Activated CD4-positive, alpha-beta T cell treated with anti-CD3 and anti-CD28 coated beads, Interleukin-2, amount 50 U/mL, for 1 hour (primary cell): ENCODE results near the gene KCNJ18.
"Not testable (repeated sequence)": the region's sequence is repeated elsewhere in the genome, so short reads cannot be mapped to it uniquely, and the experiment has no call there.

ENCODE experiments used
- DNase-seq: peaks from one replicate; pipeline ENCODE4 v3.0.0-alpha.2; 2020

The KCNJ18 gene

DNA sequence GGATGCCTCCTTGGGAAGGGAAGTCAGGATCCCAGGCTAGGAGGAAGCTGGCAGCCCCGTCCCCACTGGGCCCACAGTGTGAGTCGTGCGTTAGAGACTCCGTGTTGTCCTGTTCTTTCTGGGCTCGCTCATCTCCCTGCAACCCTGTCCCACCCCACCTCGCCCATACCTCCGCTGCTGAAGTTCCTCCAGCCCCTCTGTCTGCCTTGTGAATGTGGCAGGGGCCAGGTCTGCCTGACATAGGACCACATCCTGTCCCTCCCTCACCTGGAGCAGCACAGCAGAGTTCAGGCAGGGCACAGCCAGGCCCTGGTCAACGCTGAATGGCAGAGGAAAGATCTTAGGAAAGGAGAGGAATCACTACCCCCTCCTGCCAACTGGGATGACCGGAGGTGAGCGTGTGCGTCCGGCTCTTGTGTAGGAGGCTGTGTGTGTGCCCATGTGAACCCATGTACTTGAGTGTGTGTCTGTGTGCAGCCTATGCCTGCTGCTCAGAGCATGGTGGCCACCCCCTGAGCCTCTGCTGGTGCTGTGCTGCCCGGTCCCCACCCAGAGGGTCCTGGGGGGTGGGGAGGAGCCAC is 12.8 kb downstream of the KCNJ18 start:
- no peak for DNase-seq

DNA sequence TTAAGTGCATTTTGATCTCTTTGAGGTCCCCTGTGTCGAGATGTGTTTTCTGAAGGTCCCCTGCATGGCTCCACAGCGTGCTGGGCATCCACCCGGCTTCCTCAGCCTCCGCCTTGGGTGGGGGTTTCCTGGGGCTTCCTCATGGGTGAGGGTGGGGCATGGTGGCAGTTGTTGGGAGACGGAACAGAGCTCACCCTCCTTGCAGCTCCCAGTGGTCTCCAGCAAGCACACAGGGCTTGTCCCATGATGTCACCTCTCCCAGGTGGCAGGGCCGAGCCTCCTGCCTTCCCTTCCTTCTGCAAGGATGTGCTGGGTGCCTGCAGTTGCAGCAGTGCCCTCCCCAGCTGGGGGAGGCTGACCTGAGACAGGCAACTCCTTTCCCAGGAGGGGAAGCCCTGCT is 13.4 kb downstream of the KCNJ18 start:
- DNase-seq = not testable (repeated sequence)

DNA sequence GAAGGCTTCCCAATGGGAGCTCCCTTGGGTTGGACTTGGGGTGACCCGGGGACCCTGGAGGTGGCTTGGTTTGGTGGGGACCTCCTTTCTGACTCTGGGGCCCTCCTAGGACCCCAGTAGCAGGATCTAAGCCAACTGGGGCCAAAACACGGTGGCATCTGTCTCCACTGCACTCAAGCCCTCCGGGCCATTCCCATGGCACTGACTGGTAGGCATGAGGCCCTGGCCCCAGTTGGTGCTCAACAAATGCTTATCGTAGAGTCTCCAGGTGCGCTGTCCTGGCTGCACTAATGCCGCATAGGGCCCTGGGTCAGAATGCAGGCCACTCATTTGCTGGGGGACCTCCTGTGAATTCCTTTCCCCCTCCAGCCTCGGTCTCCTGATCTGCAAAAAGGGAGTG is 14.2 kb downstream of the KCNJ18 start:
- DNase-seq = not testable (repeated sequence)

DNA sequence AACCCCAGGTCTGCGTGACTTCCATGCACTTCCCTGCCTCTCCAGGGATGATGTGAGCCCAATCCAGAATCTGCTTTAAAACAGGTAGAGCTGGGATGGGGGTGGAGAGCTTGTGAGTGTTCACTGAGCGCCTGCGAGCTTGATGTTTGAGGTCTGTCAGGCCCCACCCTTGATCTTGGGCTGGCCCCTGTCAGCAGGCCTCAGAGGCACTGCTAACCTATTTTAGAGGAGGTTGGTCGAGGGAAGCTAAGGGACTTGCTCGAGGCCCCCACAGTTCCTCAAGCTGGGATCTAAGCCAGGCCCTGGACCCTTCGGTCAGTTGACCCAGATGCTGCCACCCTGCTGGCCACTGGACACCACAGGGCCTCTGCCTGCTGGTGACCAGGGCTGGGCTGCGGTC is 14.8 kb downstream of the KCNJ18 start:
- not testable (repeated sequence) for DNase-seq

DNA sequence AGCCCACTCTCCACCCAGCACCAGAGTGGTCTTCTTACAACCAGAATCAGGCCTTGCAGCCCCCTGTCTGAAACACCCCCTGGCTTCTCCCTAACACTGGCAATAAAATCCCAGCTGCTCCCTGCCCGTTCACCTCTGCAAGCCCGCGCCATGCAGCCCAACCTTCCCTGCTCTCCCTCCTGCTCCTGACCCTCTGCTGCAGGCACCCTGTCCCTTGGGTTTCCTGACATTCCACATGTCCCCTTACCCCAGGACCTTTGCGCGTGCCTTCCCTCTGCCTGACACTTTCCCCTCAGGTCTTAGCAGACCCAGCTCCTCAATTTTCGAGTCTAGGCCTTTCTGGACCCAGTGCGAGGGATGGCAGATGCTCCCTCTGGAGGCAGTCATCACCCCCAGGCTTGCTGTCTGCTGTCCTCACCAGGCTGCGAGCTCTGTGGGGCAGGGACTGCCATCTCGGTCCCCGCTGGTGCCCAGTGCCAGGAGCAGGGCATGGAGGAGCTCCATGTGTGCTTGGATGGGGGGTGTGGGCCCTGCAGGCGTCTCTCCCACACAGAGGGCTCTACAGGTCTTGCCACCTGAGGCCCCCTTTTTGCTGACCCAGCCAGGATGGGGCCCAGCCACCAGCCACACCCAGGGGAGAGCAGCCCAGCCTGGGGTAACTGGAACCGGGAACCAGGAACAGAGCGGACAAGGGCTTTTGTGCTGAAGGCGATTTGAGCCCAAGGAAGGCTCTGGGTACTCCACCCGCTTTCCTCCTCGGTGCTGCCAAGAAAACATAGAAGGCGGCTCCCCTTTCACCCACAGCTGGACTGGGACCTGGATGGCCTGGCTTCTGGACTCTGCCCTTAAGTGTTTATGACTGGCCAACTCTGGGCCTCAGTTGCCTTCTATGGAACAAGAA is 15.6 kb downstream of the KCNJ18 start:
- not testable (repeated sequence) for DNase-seq

DNA sequence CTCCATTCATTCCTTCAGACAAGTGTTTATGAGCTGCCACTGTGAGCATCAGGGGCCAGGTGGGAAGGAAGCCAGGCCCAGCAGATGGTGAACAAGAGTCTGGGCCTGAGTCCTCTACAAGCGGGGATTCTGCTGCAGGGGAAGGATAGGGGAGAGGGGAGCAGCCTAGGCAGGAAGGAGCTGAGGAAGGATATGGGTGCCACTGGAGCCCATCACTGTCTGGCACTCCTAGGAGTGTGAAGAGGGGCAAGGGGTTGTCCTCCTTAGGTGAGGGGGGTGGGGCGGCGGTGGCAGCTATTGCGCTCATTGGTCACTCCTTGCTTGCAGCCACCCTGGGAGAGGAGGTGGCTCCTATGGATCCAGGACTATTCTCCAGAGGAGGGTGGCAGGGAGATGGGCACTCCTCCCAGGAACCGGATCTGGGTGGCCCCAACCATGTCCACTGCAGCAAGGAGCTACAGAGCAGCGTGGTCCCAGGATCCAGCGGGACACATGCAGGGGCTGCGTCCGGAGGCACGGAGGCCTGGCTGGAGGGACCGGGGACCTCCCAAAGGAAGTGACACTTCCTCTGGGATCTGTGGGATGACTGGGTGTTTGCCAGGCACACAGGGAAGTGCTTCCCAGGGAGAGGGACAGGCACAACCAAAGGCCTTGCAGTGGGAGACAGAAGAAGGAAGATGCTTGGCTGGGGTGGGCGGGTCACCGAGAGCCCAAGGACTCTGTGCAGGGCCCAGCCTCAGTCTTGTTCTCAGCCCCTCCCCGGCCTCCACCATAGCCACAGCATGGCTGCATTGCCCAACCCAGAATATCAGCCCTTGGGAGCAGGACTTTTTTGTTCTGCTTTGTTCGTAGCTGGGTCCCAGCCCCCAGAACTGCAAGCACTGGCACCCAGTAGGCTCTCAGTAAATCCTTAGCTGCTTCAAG is 16.6 kb downstream of the KCNJ18 start:
- not testable (repeated sequence) for DNase-seq

DNA sequence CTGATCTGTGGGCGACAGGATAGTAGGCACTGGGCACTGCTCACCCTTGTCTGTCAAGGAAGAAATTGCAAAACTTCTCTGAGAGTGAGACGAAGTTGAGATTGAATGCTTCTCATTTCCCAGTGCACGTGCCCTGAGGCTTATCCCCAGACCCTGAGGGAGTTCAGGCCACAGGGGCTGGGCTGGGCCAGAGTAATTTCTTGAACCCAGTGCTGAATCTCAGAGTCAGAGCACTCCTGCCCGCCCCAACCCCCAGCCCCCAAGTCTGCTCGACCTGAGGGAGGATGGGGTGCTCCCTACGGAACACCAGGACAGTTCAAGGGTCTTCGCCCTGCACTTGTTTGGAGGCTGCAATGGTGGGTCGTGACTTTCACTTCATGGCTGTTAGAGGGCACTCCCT is 17.7 kb downstream of the KCNJ18 start:
- DNase-seq = not testable (repeated sequence)

DNA sequence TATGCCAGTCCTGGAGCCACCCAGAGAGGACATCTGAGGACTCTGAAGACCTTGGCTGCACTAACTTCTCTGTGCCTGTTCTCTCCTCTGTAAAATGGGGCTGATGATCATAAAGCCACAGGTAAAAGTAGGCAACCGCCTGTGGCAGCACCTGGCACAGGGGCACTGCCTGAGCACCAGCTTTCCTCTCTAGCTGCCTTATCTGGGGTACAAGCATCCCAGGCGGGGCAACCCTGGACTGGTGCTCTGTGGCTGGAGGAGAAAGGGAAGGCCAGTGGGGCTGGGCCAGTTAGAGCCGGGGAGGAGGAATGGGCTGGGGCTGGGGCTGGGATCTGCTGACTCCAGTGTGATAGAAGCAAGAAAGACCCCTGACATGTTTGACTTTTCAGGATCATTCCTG is 18.2 kb downstream of the KCNJ18 start:
- not testable (repeated sequence) for DNase-seq

DNA sequence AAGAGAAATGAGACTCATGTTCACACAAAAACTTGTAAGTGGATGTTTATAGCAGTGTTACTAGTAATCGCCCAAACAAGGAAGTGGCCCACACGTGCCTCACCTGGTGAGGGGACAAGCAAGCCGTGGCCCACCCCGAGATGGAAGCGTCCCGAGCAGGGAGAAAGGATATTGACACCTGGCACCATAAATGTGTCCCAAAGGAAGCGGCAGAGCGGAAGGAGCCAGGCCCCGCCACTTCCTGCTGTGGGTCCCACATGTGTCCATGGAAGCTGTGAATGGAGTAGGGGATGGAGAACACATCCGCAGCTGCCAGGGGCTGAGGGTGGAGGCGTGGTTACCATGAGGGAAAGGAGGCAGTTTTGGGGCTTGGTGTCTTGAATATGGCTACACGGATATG is 18.9 kb downstream of the KCNJ18 start:
- DNase-seq = no peak

DNA sequence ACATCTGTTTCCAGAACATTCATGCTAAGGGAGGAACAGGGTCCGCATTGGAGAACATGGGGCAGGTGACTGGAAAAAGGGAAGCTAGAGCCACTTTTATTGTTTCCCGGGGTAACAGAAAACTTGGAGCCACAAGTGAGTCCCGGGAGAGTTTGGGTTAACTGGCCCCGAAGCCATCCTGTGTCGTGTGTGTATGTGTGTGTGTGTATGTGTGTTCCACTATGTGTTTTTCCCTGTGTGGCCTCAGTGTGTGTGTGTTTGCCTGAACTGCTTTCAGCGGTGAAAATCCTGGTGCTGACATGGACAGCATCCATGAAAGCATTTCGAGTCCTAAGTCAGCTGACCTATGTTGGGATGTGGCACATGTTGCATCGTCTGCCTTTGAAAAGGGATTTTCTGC is 20.7 kb downstream of the KCNJ18 start:
- not testable (repeated sequence) for DNase-seq

DNA sequence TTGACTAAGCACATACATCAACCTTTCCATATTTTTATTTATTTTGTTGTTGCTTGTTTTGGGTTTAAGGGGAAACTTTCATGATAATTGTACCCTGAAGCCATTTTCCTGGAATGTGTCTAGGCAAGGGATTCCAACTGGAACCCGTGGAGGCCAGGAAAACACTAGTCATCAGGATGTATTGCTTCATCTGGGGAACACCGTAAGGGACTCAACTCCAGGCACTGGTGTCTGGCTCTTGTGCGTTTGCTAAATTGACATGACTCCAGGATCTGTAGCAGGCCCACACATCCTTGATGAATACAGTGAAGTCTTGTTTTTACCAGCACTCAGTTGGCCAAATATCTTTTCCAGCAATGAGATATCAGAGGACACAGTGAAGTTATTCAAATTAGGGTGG is 21.3 kb downstream of the KCNJ18 start:
- DNase-seq = not testable (repeated sequence)

DNA sequence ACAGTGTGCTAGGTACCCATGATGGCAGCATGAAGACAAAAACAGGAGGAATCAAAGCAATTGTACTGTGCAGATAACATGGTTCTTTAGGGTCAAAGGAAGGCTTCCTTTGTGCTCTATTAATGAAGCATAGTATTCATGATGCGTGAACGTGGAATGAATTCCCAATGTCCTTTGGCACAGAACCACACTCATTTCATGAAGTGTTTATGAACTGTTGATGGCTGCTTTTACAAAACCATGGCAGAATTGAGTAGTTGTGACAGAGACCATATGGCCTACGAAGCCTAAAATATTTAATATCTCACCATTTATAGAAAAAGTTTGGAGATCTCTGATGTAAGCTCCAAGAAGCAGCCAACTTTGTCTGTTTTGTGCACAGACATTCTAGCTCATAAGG is 22.4 kb downstream of the KCNJ18 start:
- not testable (repeated sequence) for DNase-seq

DNA sequence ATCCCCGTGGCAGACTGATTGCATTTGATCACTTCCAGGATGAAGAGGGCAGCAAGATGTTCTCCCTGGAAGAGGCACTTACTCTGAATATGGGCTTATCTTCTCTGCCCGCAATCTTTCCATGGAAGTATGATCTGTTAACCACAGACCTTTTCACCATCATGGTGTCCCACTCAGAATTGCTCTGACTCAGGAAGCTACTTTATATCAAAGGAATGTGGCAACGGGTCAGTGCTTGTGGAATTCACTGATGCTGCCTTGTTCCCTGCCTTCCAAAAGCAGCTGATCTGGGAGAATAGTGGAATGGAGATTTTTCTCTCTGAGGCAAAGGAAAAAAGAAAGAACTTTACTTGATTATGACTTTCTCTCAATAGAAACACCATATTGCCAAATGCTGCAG is 23.6 kb downstream of the KCNJ18 start:
- not testable (repeated sequence) for DNase-seq

DNA sequence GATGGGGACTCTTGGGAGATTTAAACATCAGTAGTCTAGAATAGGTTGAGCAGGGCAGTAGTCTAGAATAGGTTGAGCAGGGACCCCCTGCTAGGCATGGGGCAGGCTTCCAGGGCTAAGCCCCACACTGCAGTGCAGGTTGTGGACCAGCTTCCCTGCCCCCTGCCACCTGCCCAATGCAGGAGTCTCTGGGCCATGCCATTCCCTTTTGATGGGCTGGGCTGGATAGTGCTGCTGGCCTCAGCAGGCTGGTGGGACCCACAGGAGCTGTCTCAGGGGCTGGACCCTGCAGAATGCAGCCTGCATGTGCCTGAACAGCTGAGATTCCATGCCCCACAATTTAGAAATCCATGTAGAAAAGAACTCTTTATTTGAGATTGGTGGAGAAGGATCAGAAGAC is 26.6 kb downstream of the KCNJ18 start:
- not testable (repeated sequence) for DNase-seq

DNA sequence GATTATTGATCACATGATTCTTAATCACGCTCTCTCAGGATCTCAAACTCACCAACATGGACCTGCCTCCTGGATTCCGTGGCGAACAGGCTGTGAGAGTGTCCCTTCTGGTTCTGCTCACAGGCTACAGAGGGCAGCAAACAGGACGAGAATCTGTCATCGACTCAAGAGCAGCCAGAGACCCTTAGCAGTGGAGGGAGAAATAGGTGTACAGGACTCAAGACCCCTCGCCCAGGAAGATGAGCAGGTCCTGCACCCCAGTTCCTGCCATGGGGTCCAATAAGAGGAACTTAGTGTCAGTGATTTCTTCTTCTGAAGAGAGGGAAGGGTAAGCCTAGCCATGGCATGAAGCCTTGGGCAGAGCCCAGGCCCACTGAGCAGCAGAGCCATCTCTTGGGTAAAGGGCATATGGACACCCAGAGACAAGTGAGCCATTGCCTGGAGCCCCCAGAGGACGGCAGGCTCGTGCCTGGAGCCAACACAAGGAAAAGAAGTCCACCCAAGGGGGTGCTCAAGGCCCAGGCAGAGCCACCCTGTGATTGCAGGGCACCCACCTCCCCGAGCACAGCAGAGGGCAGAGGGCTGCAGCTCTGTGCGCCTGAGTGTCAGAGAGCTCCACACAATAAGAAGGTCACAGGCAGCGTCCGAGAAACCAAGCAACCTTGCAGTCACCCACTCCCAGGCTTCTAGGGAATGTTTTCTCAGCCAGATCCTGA is 27.3 kb downstream of the KCNJ18 start:
- DNase-seq = not testable (repeated sequence)

DNA sequence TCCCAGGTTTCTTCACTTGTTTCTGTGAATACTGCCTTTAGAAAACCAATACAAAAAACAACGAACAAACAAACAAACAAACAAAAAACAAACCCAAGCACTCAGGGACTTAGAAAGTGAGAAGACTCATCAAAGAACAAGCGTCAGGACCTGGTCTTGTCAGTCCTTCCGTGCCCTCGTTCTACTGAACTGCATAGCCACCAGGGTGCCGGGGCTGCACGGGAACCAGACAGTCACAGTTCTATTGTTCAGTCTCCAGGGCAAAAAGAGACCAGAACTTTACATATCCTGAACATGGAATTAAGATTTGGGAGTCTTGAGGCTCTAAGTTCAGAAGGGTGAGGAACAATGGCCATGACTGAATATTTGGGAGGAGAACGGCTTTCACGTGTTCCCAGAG is 28.2 kb downstream of the KCNJ18 start:
- DNase-seq = not testable (repeated sequence)

DNA sequence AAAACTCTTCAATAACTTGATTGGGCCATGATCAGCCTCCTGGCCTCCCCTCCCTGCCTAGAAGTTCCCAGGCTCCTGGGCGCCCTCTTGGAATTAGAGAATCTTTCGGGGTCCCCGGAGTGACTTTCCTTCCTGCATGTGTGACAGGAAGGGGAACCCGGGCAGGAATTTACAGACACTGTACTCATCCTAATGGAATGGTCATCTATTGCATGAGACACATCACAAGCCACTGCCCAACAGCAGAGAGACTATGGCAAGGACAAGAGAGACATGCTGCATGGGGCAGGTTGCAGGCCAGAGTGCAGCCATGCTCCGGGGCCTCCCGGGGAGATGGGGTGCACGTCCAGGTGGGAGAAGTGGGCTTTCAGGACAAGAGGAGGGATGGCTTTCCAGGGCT is 29.9 kb downstream of the KCNJ18 start:
- DNase-seq = not testable (repeated sequence)

DNA sequence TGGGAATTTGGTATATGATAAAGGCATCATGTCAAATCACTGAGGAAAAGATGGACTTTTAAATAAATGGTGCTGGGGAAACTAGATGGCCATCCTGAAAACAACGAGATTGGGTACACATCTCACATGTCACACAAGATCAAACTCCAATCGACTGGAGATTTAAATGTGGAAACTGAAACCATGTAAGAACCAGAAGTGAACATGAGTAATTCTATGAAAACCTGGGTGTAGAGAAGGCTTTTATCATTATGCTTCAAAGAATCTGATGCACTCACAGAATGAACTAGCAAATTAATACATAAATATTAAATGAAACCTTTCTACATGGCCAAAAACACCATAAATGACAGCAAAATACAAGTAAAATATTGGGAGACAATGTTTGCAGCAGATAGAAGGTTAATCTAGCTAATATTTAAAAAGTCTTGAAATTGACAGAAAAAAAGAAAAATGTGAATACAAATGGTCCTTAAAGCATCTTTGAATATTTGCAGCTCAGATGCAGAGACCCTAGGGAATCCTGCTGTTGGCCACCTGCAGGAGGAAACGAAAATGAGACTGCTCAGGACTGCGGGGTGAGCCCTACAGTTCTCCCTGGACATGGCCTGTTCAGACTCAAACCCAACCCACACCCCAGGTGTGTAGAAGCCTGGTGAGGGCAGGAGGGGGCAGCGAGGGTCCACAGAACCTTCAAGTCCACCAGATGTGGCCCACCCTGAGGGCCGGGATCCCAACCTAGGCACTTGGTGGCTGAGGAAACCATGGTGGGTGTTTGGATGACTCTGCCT is 32.1 kb downstream of the KCNJ18 start:
- DNase-seq = not testable (repeated sequence)

DNA sequence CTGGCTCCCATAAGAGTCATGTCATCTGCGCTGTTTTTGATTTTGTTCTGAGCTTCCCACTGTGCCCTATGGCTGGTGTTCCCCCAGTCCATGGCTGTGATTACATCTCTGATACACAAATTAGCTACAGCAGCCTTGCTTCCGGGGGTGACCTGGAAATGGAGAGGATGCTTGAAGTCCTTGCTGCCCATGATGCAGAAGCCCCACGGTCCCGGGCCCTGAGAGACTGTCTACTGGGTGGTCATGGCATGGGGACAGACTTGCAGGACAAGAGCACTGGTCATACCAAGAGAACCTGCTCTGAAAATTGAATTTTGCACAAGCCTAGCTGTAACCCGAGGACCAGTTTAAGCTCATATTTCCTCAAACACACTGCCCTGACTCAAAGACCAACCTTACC is 38.8 kb downstream of the KCNJ18 start:
- DNase-seq = not testable (repeated sequence)

DNA sequence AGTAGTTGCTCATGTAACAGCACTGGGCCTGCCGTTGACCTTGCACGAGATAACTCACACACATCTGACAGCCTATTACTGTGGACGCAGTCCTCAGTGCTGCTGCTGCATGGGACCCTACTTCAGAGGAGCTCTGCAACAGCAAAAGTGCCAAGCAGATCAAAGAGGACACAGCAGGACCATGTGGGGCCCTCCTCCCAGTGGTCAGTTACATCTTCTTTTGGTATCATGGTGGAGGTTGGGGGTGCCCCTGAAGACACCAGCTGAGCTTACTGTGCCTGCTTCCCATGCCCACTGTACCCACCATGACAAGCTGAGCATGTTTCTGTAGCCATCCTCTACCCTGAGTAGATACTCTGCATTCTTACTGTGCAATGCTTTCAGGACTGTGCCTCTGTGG is 41.6 kb downstream of the KCNJ18 start:
- not testable (repeated sequence) for DNase-seq

DNA sequence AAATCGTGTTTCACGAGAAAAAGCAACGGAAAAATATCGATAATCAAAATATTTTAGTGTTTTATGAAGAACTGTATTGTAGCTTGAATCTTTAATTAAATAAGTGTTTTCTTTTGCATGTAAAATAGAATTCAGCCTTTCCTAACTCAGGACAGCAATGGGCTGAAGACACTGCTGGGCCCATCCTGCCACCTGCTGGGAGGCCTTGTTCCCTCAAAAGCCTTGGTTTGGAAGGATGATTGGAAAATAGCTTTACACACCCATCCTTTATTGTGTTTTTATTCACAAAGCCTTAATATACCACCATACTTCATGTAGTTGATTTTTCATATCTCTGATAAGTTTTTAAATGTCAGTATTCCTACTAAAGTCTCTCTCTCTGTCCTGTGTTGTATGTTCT is 43.5 kb downstream of the KCNJ18 start:
- not testable (repeated sequence) for DNase-seq
